ENCODE data around the gene PDZD2. TPM values are rescaled to one million over a fixed set of nuclear protein-coding genes. Genes with fewer than 3 reads are reported as not detected.

PDZD2 gene
- total and polyA plus RNA-seq, 2 experiments from 2014 or later, result 0.21 TPM; not detected in 1

GRCh38 chr5:31990701-31991110 is 351.8 kb downstream of the PDZD2 start:
- no peak for TF ChIP-seq EZH2phosphoT487 (IDR thresholded peaks at IDR 0.05; ENCODE audit: insufficient read depth, low read depth)
- TF ChIP-seq EZH2 (IDR thresholded peaks at IDR 0.05; ENCODE audit: insufficient read depth, poor library complexity, severe bottlenecking), result no peak
- DNase-seq, result peak; percentile 70
- H3K27me3 ChIP-seq (replicated peaks; ENCODE audit: insufficient read depth), result no peaks in the 10 kb centered on the region
- peak overlapping the region; percentile 48 for H3K4me2 ChIP-seq (ENCODE audit: unreplicated experiment)
- no peak overlapping the region for H3K4me3 ChIP-seq
- H2AFZ ChIP-seq, result no peak overlapping the region
- H4K20me1 ChIP-seq (ENCODE audit: insufficient read depth), result no peaks in the 10 kb centered on the region
- H3K9me3 ChIP-seq (ENCODE audit: low read depth), result no peaks in the 10 kb centered on the region
- H3K9ac ChIP-seq, result 0 out of 2 replicates have a peak overlapping the region, but pooled peaks have one; percentile 17
- H3K36me3 ChIP-seq (ENCODE audit: low read depth), result no peaks in the 10 kb centered on the region
- peaks cover 19% of the 10 kb centered on the region for H3F3A ChIP-seq (ENCODE audit: insufficient read depth)
- no peak overlapping the region for H3K27ac ChIP-seq
- no peaks in the 10 kb centered on the region for H3K79me2 ChIP-seq (ENCODE audit: insufficient read depth)
- in situ Hi-C loops (cut with MboI), result no loop called here
- 62 to 65% methylated on average over 3 of the region's 3 CpGs for WGBS, 2 experiments (ENCODE audit: low coverage in 1 of 2, low lambda C conversion rate in 2 of 2, missing lambda C conversion rate in 2 of 2)
- H3K4me1 ChIP-seq (ENCODE audit: insufficient read depth), result peaks cover 42% of the 10 kb centered on the region
- no peaks in the 10 kb centered on the region for H3K9me2 ChIP-seq (ENCODE audit: insufficient read depth)

- H3K4me2 ChIP-seq (ENCODE audit: unreplicated experiment), result no peak overlapping the region
- no peak for DNase-seq
- WGBS, 2 experiments (ENCODE audit: low coverage in 1 of 2, low lambda C conversion rate in 2 of 2, missing lambda C conversion rate in 2 of 2), result 92 to 94% methylated on average over 2 of the region's 2 CpGs
- peaks cover 42% of the 10 kb centered on the region for H3K4me1 ChIP-seq (ENCODE audit: insufficient read depth)
- H3K9ac ChIP-seq, result no peak overlapping the region
- H3K79me2 ChIP-seq (ENCODE audit: insufficient read depth), result no peaks in the 10 kb centered on the region
- no peaks in the 10 kb centered on the region for H3K9me2 ChIP-seq (ENCODE audit: insufficient read depth)
- H3K27me3 ChIP-seq (replicated peaks; ENCODE audit: insufficient read depth), result peaks cover 5% of the 10 kb centered on the region; the same call in 1 of the 2 replicates
- H4K20me1 ChIP-seq (ENCODE audit: insufficient read depth), result no peaks in the 10 kb centered on the region
- TF ChIP-seq EZH2phosphoT487 (IDR thresholded peaks at IDR 0.05; ENCODE audit: insufficient read depth, low read depth) (no peak), EZH2 (IDR thresholded peaks at IDR 0.05; ENCODE audit: insufficient read depth, poor library complexity, severe bottlenecking) (no peak)
- H3K4me3 ChIP-seq, result no peak overlapping the region
- in situ Hi-C loops (cut with MboI), result no loop called here
- peaks cover 19% of the 10 kb centered on the region for H3F3A ChIP-seq (ENCODE audit: insufficient read depth)
- H2AFZ ChIP-seq, result no peak overlapping the region
- H3K36me3 ChIP-seq (ENCODE audit: low read depth), result no peaks in the 10 kb centered on the region
- H3K9me3 ChIP-seq (ENCODE audit: low read depth), result no peaks in the 10 kb centered on the region
- no peak overlapping the region for H3K27ac ChIP-seq
These were observed 353.4 kb downstream of the PDZD2 start for GRCh38 chr5:31992377-31992776.

- peak overlapping the region; percentile 57 for H3K4me2 ChIP-seq (ENCODE audit: unreplicated experiment)
- no peaks in the 10 kb centered on the region for H3K9me2 ChIP-seq (ENCODE audit: insufficient read depth)
- H3K27ac ChIP-seq, result peak overlapping the region; percentile 48
- H2AFZ ChIP-seq, result no peak overlapping the region
- TF ChIP-seq EZH2phosphoT487 (IDR thresholded peaks at IDR 0.05; ENCODE audit: insufficient read depth, low read depth) (no peak), EZH2 (IDR thresholded peaks at IDR 0.05; ENCODE audit: insufficient read depth, poor library complexity, severe bottlenecking) (no peak)
- H3K9ac ChIP-seq, result no peak overlapping the region
- no peak overlapping the region for H3K4me3 ChIP-seq
- H3K4me1 ChIP-seq (ENCODE audit: insufficient read depth), result peaks cover 36% of the 10 kb centered on the region
- no peaks in the 10 kb centered on the region for H3K36me3 ChIP-seq (ENCODE audit: low read depth)
- peaks cover 19% of the 10 kb centered on the region for H3F3A ChIP-seq (ENCODE audit: insufficient read depth)
- in situ Hi-C loops (cut with MboI), result no loop called here
- H3K79me2 ChIP-seq (ENCODE audit: insufficient read depth), result no peaks in the 10 kb centered on the region
- no peaks in the 10 kb centered on the region for H3K9me3 ChIP-seq (ENCODE audit: low read depth)
- 14 to 16% methylated on average over 6 of the region's 6 CpGs for WGBS, 2 experiments (ENCODE audit: low coverage in 1 of 2, low lambda C conversion rate in 2 of 2, missing lambda C conversion rate in 2 of 2)
- H4K20me1 ChIP-seq (ENCODE audit: insufficient read depth), result no peaks in the 10 kb centered on the region
- peak; percentile 71 for DNase-seq
- peaks cover 14% of the 10 kb centered on the region; the same call in 1 of the 2 replicates for H3K27me3 ChIP-seq (replicated peaks; ENCODE audit: insufficient read depth)
These were observed 354.4 kb downstream of the PDZD2 start for GRCh38 chr5:31993165-31993961.

- TF ChIP-seq EZH2phosphoT487 (IDR thresholded peaks at IDR 0.05; ENCODE audit: insufficient read depth, low read depth), result no peak
- in situ Hi-C loops (cut with MboI), result no loop called here
- no peak overlapping the region for H3K4me2 ChIP-seq (ENCODE audit: unreplicated experiment)
- H3K9me3 ChIP-seq (ENCODE audit: low read depth), result no peaks in the 10 kb centered on the region
- DNase-seq, result no peak
- H3K9me2 ChIP-seq (ENCODE audit: insufficient read depth), result no peaks in the 10 kb centered on the region
- no peaks in the 10 kb centered on the region for H3K36me3 ChIP-seq (ENCODE audit: low read depth)
- H4K20me1 ChIP-seq (ENCODE audit: insufficient read depth), result no peaks in the 10 kb centered on the region
- peaks cover 13% of the 10 kb centered on the region for H3F3A ChIP-seq (ENCODE audit: insufficient read depth)
- no peak overlapping the region for H3K27ac ChIP-seq
- peaks cover 15% of the 10 kb centered on the region; the same call in 1 of the 2 replicates for H3K27me3 ChIP-seq (replicated peaks; ENCODE audit: insufficient read depth)
- no peak overlapping the region for H2AFZ ChIP-seq
- 90 to 92% methylated on average over 4 of the region's 4 CpGs for WGBS, 2 experiments (ENCODE audit: low coverage in 1 of 2, low lambda C conversion rate in 2 of 2, missing lambda C conversion rate in 2 of 2)
- no peak overlapping the region for H3K9ac ChIP-seq
- no peak overlapping the region for H3K4me3 ChIP-seq
- H3K4me1 ChIP-seq (ENCODE audit: insufficient read depth), result peaks cover 24% of the 10 kb centered on the region
- H3K79me2 ChIP-seq (ENCODE audit: insufficient read depth), result no peaks in the 10 kb centered on the region
These were observed 356.1 kb downstream of the PDZD2 start for GRCh38 chr5:31995006-31995405.
